Suprapubic skin (tissue), 3 donors: Measurements from ENCODE around the gene TMEM222.
A peak's percentile ranks its signal among the peaks of the same experiment; 100 is the strongest.

Source experiments
- CTCF ChIP-seq, 2 donors: fragments of 200-600 bp in 1 of 2; fragments of 450-650 bp in 1 of 2; sonication (generic) in 1 of 2; IDR thresholded peaks; one replicate each; pipeline ENCODE4 v1.5.1; 2016 to 2019; ENCODE audit warnings: antibody characterized with exemption in 2 of 2, mild to moderate bottlenecking in 1 of 2, moderate library complexity in 1 of 2
- POLR2AphosphoS5 ChIP-seq, 3 donors: sonication (generic); formaldehyde crosslinking; IDR thresholded peaks; one replicate each; pipeline ENCODE4 v1.6.1; 2017; ENCODE audit warnings: antibody characterized with exemption in 3 of 3

DNA sequence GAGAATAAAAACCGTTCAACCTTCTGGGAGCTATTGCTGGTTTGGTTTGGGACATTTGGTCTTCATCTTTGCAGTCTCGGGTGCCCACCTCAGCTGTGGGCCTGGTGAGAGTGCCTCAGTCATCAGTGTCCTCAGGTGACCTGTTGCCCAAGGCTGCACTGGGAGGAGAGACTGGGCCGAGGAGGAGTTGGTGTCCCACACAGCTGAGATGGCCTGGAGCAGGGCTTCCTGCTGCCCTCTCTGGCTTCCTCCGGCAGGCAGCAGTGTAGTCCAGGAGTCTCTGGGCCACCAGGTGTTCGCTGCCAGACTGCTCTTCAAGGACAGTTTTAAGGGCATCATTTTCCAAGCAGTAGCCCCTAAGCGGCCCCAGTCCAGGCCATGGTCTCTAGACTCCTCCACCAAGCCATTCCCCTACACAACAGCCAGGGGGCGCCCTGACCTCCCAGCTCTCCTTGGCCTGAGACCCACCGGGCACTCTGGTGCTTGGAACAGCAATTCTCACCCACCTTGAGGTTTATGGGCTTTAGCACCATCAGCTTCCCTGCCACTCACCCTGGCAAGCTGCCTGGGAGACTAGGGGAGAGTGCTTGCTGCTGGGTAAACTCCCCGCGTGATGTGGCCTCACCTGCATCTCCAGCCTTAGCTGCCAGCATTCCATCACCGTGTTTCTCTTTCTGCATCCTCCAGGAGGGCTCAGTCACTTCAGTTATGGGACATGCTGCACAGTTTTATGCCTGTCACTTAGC lies 10.7 kb downstream of the TMEM222 start:
- TF ChIP-seq CTCF (IDR thresholded peaks at IDR 0.05) (peak; percentile 61 to 88), POLR2AphosphoS5 (IDR thresholded peaks at IDR 0.05) (no peak)
